Adrenal gland (tissue), 12 donors: Measurements from ENCODE around the gene TAF1B. TPM values are rescaled to one million over a fixed set of nuclear protein-coding genes. Genes with fewer than 3 reads are reported as not detected.
"Not testable (repeated sequence)": the region's sequence is repeated elsewhere in the genome, so short reads cannot be mapped to it uniquely, and the experiment has no call there.

Experiments
- DNase-seq, 7 donors: peaks; one replicate each; pipeline ENCODE4 v3.0.0-alpha.2; 2019 to 2020
- H3K27ac ChIP-seq, 5 donors: fragments of 200-600 bp; sonication (generic) in 4 of 5; 1 replicate in 3 of 5; 2 replicates in 2 of 5; pipeline versions ENCODE4 v1.5.1 to v1.8.0; 2016 to 2020; ENCODE audit warnings: mild to moderate bottlenecking in 1 of 5
- H3K27me3 ChIP-seq: fragments of 200-600 bp; 2 replicates; pipeline ENCODE4 v1.8.0; 2021
- H3K36me3 ChIP-seq, 2 donors: fragments of 200-600 bp; replicated peaks in 1 of 2; 1 replicate in 1 of 2; 2 replicates in 1 of 2; pipeline versions ENCODE4 v1.5.1 to v1.8.0; 2018 to 2022
- H3K4me1 ChIP-seq, 2 donors: fragments of 200-600 bp; replicated peaks in 1 of 2; 1 replicate in 1 of 2; 2 replicates in 1 of 2; pipeline versions ENCODE4 v1.5.1 to v1.8.0; 2018 to 2021
- H3K4me3 ChIP-seq, 4 donors: fragments of 200-600 bp; sonication (generic) in 3 of 4; one replicate each; pipeline ENCODE4 v1.5.1; 2016 to 2018
- H3K9me3 ChIP-seq, 3 donors: fragments of 200-600 bp; sonication (generic) in 1 of 3; replicated peaks in 1 of 3; 1 replicate in 2 of 3; 2 replicates in 1 of 3; pipeline versions ENCODE4 v1.5.1 to v1.8.0; 2016 to 2021
- POLR2A ChIP-seq, 2 donors: fragments of 450-650 bp; IDR thresholded peaks; one replicate each; pipeline ENCODE4 v1.6.1; 2017; ENCODE audit warnings: antibody characterized with exemption in 2 of 2, mild to moderate bottlenecking in 2 of 2, moderate library complexity in 1 of 2
- WGBS, 4 donors: extraction: QIAGEN DNeasy Blood & Tissue Kit in 2 of 4; methylation state at CpG; one replicate each; pipeline versions ENCODE4 v1.1.5 to v1.1.7; 2013 to 2017; 5-methylcytosine and 5-hydroxymethylcytosine counted together
- intact Hi-C, 2 donors: fragments of 100-400 bp; cut with DNase I; formaldehyde crosslinking; loops; one replicate each; pipeline versions ENCODE4 v1.14.1 to v1.15.0; 2022 to 2023
- polyA plus RNA-seq, 3 donors: library from polyadenylated mRNA; stranded (reverse); fragments of 200-250 nt in 2 of 3; fragments of 350-450 nt in 1 of 3; fragmentation: Illumina TruSeq in 1 of 3; extraction: RNeasy Lipid Tissue Mini Kit (QIAGEN cat#74804) in 1 of 3; gene quantifications; one replicate each; pipeline ENCODE4 v1.2.3, GENCODE V29; 2013 to 2014
- total RNA-seq, 9 donors: library from RNA; depleted of rRNA in 4 of 9; stranded (reverse); fragments of >200 nt in 4 of 9; fragments of 120-200 nt in 1 of 9; fragmentation: NEBNext Ultra II Directional in 1 of 9; extraction: Animal tissue kit (Norgen Biotek cat#: 25700) in 1 of 9; gene quantifications; one replicate each; pipeline versions ENCODE4 v1.1.0 to v1.2.4, GENCODE V29; 2013 to 2023
- TF ChIP-seq, protein P1 (sequence below), 6 experiments: fragments of 450-650 bp in 4 of 6; fragments of 200-600 bp in 2 of 6; sonication (generic) in 1 of 6; IDR thresholded peaks; 1 replicate in 5 of 6; 2 replicates in 1 of 6; pipeline versions ENCODE4 v1.5.1 to v1.8.0; 2016 to 2021; ENCODE audit warnings: antibody characterized with exemption in 6 of 6, mild to moderate bottlenecking in 2 of 6, moderate library complexity in 1 of 6
- donor health status: healthy with polysubstance abuse.
- donor health status: Bipolar disorder and iron deficiency.
- donor health status: DM: yes; HTN: yes; CAD: no.
- donor health status: DM: no; HTN: no; CAD: no.
- donor health status: DM: no; HTN: no; CAD: no.
- donor health status: DM: yes; HTN: yes; CAD: no.

The TAF1B gene
- total and polyA plus RNA-seq, 12 donors: 3.1 to 21.6 (median 14.9) TPM

DNA sequence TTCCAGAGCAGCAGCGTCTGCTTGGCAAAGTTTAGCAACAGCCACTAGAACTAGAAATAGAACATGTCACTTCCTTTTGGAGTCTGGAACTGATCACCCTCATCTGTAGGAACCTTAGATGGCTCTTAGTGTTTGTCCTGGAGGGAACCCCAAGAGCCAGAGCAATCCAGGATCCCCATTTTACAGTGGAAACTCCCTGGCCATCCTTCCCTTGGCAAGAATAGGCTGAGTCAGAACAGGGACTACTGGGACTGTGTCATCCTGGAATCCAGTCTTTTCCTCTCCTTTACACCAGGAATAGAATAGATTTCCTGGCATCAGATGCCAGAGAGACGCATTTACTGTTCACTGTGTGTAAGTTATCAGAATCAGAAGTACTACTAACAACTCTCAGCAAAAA lies 75.0 kb downstream of the TAF1B start:
- H3K4me1 ChIP-seq: no peaks in the 10 kb centered on the region
- H3K9me3 ChIP-seq: no peaks in the 10 kb centered on the region
- H3K4me3 ChIP-seq: no peak overlapping the region
- peaks cover 0 to 6% of the 10 kb centered on the region in 2 donors for H3K36me3 ChIP-seq
- intact Hi-C loops: no loop called here
- no peaks in the 10 kb centered on the region for H3K27me3 ChIP-seq
- 51 to 78% (median 64%) methylated on average over 2 of the region's 2 CpGs for WGBS, 4 donors
- no peak for DNase-seq
- TF ChIP-seq, protein P1, sequence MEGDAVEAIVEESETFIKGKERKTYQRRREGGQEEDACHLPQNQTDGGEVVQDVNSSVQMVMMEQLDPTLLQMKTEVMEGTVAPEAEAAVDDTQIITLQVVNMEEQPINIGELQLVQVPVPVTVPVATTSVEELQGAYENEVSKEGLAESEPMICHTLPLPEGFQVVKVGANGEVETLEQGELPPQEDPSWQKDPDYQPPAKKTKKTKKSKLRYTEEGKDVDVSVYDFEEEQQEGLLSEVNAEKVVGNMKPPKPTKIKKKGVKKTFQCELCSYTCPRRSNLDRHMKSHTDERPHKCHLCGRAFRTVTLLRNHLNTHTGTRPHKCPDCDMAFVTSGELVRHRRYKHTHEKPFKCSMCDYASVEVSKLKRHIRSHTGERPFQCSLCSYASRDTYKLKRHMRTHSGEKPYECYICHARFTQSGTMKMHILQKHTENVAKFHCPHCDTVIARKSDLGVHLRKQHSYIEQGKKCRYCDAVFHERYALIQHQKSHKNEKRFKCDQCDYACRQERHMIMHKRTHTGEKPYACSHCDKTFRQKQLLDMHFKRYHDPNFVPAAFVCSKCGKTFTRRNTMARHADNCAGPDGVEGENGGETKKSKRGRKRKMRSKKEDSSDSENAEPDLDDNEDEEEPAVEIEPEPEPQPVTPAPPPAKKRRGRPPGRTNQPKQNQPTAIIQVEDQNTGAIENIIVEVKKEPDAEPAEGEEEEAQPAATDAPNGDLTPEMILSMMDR (IDR thresholded peaks at IDR 0.05): no peak
- no peak for TF ChIP-seq POLR2A (IDR thresholded peaks at IDR 0.05)
- H3K27ac ChIP-seq: peak overlapping the region in 1 of 5 donors; percentile 53

DNA sequence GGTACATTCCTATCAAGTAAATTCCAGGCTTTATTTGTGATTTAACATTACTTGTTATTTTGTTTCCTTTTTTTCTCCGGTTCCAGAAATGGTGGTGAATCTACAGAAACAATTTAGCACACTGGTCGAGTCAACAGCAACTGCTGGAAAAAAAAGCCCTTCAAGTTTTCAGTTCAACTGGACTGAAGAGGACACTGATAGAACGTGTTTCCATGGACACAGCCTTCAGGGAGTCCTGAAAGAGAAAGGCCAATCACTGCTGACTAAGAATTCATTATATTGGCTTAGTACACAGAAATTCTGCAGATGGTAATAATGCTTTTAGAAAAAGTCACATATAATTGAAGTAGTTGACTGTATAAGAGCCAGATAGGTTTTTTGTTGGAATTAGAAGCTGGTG lies 76.2 kb downstream of the TAF1B start:
- DNase-seq: peak in 3 of 7 donors; percentile 25 to 32 (median 27)
- intact Hi-C loops: no loop called here
- no peaks in the 10 kb centered on the region for H3K9me3 ChIP-seq
- WGBS, 4 donors: 46 to 54% (median 50%) methylated on average over 3 of the region's 3 CpGs
- H3K27ac ChIP-seq: no peak overlapping the region
- no peaks in the 10 kb centered on the region for H3K27me3 ChIP-seq
- TF ChIP-seq POLR2A (IDR thresholded peaks at IDR 0.05): no peak
- TF ChIP-seq, protein P1 (IDR thresholded peaks at IDR 0.05): no peak
- H3K4me3 ChIP-seq: no peak overlapping the region
- H3K36me3 ChIP-seq: peaks cover 0 to 6% of the 10 kb centered on the region in 2 donors
- no peaks in the 10 kb centered on the region for H3K4me1 ChIP-seq

DNA sequence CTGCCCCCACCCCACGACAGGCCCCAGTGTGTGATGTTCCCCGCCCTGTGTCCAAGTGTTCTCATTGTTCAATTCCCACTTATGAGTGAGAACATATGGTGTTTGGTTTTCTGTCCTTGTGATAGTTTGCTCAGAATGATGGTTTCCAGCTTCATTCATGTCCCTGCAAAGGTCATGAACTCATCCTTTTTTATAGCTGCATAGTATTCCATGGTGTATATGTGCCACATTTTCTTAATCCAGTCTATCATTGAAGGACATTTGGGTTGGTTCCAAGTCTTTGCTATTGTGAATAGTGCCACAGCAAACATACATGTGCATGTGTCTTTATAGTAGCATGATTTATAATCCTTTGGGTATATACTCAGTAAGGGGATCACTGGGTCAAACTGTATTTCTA lies 83.7 kb downstream of the TAF1B start:
- 68 to 100% (median 82%) methylated on average over 2 of the region's 2 CpGs for WGBS, 4 donors
- H3K36me3 ChIP-seq, H3K27me3 ChIP-seq, H3K27ac ChIP-seq, H3K9me3 ChIP-seq, H3K4me1 ChIP-seq, intact Hi-C loops, DNase-seq, H3K4me3 ChIP-seq: not testable (repeated sequence)

DNA sequence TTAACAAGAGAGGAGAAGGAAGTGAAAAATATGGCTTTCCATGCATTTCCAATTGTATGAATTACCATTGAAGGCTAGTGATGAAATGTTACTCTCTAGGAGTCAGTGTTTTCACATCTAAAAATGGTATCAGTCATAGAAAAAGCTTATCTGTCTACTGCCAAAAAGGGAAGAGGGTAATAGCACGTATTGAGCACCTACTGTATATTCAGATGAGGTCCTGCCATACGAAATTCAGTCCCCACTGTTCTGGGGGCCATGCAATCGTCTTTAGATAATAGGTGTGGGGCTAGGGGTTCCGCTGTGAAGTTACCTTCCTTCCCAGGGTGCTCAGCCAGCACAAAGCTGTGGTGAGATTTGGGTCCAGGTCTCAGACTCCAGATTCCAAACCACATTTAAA lies 94.0 kb downstream of the TAF1B start:
- Histone ChIP-seq H3K4me3 (no peak overlapping the region), H3K9me3 (no peaks in the 10 kb centered on the region), H3K4me1 (no peaks in the 10 kb centered on the region), H3K36me3 (no peaks in the 10 kb centered on the region), H3K27ac (no peak overlapping the region), H3K27me3 (no peaks in the 10 kb centered on the region)
- no peak for DNase-seq
- intact Hi-C loops: no loop called here
- no peak for TF ChIP-seq POLR2A (IDR thresholded peaks at IDR 0.05)
- TF ChIP-seq, protein P1 (IDR thresholded peaks at IDR 0.05): no peak
- WGBS, 4 donors: 82 to 92% (median 86%) methylated on average over 4 of the region's 4 CpGs

DNA sequence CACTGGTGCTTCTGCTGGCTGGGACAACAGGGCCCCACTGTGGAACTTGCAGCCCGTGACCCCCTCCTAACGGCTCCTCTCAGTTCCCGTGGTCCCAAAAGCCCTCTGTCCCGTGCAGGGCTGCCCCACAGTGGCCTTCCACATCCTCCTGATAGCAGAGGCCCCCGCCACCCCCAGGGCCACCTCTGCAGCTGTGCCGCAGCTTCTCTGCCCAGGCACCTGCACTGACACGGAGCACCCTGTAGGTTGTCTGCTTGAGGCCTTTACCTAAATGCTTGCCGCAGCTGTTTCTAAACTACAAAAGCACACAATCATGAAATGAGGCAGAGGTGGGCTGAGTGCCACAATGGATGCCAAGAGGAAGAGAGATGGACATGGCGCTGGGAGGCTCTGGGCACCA lies 94.7 kb downstream of the TAF1B start:
- intact Hi-C loops: no loop called here
- Histone ChIP-seq H3K4me3 (no peak overlapping the region), H3K36me3 (no peaks in the 10 kb centered on the region), H3K27ac (no peak overlapping the region), H3K9me3 (no peaks in the 10 kb centered on the region), H3K27me3 (no peaks in the 10 kb centered on the region), H3K4me1 (no peaks in the 10 kb centered on the region)
- no peak for DNase-seq
- TF ChIP-seq, protein P1 (IDR thresholded peaks at IDR 0.05): no peak
- no peak for TF ChIP-seq POLR2A (IDR thresholded peaks at IDR 0.05)
- 53 to 94% (median 75%) methylated on average over 2 to 9 of the region's 9 CpGs for WGBS, 4 donors
